Colonic mucosa (tissue), 4 donors: ENCODE results near the gene PRKN. TPM values are rescaled to one million over a fixed set of nuclear protein-coding genes. Genes with fewer than 3 reads are reported as not detected.

Experiments
- DNase-seq: peaks from one replicate; pipeline ENCODE4 v3.0.0-alpha.2; 2020
- H3K27ac ChIP-seq: fragments of 200-600 bp; one replicate; pipeline ENCODE4 v1.8.0; 2021
- H3K27me3 ChIP-seq: fragments of 200-600 bp; one replicate; pipeline ENCODE4 v1.8.0; 2021
- H3K36me3 ChIP-seq: fragments of 200-600 bp; one replicate; pipeline ENCODE4 v1.8.0; 2021
- H3K4me1 ChIP-seq: fragments of 200-600 bp; one replicate; pipeline ENCODE4 v1.8.0; 2021; ENCODE audit warnings: mild to moderate bottlenecking
- H3K4me3 ChIP-seq: fragments of 200-600 bp; one replicate; pipeline ENCODE4 v1.8.0; 2021
- H3K9ac ChIP-seq, 2 donors: one replicate each; pipeline ENCODE4 v1.7.0; 2013; ENCODE audit warnings: control low read depth in 2 of 2, low read depth in 2 of 2, low read length in 2 of 2
- H3K9me3 ChIP-seq: fragments of 200-600 bp; one replicate; pipeline ENCODE4 v1.8.0; 2021
- intact Hi-C: fragments of 100-400 bp; cut with DNase I; formaldehyde crosslinking; loops from one replicate; pipeline ENCODE4 v1.14.1; 2022
- total RNA-seq, 2 donors: library from RNA; stranded (reverse); fragmentation: NEBNext Ultra II Directional in 1 of 2; extraction: Animal tissue kit (Norgen Biotek cat#: 25700) in 1 of 2; gene quantifications; one replicate each; pipeline ENCODE4 v1.2.1, GENCODE V29; 2021
- TF ChIP-seq, protein P1 (sequence below): fragments of 200-600 bp; IDR thresholded peaks from one replicate; pipeline ENCODE4 v1.8.0; 2022; ENCODE audit warnings: antibody characterized with exemption, mild to moderate bottlenecking
- donor health status: healthy.
- donor health status: DM: no; HTN: no; CAD: no.
- donor health status: DM: no; HTN: no; CAD: no.

PRKN gene
- total RNA-seq, 2 donors from 2014 or later: 3.7 to 8.1 TPM

DNA sequence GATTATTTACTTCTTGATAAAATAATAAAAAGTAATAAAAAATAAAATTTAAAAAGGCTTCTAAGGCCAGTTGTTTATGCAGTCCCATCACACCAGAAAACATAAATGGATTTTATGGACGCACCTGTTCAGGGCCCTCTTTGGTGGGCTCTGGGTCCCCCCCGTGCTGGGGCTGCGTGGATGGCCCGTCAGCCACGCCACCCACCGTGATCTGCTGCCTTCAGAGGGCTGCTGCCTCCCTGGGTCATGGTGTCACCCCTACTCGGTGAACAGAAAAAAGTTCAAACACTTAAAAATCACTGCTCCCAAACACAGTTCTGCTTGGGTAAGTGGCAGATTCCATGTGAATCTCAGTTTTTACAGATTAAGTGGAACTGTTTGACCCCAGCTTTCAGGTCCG, 1006.1 kb downstream of the PRKN start:
- Histone ChIP-seq H3K27me3 (no peaks in the 10 kb centered on the region), H3K27ac (no peak overlapping the region), H3K4me3 (no peak overlapping the region), H3K9me3 (no peaks in the 10 kb centered on the region), H3K4me1 (no peaks in the 10 kb centered on the region), H3K36me3 (no peaks in the 10 kb centered on the region), H3K9ac (no peak overlapping the region)
- TF ChIP-seq, protein P1, sequence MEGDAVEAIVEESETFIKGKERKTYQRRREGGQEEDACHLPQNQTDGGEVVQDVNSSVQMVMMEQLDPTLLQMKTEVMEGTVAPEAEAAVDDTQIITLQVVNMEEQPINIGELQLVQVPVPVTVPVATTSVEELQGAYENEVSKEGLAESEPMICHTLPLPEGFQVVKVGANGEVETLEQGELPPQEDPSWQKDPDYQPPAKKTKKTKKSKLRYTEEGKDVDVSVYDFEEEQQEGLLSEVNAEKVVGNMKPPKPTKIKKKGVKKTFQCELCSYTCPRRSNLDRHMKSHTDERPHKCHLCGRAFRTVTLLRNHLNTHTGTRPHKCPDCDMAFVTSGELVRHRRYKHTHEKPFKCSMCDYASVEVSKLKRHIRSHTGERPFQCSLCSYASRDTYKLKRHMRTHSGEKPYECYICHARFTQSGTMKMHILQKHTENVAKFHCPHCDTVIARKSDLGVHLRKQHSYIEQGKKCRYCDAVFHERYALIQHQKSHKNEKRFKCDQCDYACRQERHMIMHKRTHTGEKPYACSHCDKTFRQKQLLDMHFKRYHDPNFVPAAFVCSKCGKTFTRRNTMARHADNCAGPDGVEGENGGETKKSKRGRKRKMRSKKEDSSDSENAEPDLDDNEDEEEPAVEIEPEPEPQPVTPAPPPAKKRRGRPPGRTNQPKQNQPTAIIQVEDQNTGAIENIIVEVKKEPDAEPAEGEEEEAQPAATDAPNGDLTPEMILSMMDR: no peak
- intact Hi-C loops: no loop called here
- no peak for DNase-seq

DNA sequence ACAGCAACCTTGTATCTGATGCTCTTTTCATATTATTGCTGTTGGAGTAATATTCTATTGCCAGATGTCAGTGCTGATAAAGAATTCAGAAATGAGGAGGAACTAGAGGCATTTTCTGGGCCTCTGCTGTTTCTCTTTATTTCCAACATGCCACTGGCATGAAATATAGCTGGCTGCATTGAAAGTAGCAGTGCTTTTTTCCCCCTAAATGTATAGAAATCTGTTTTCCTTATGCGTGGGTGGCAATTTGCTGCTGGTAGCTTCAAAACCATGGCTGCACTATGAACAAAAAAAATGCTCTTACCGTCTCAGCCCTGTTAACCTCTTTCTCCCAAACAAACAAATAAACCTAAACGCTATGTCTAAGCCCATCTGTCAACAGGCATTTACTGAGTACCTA, 1011.4 kb downstream of the PRKN start:
- no peaks in the 10 kb centered on the region for H3K9me3 ChIP-seq
- no peaks in the 10 kb centered on the region for H3K4me1 ChIP-seq
- H3K9ac ChIP-seq: no peak overlapping the region
- no peaks in the 10 kb centered on the region for H3K27me3 ChIP-seq
- no peak for DNase-seq
- no peak overlapping the region for H3K4me3 ChIP-seq
- intact Hi-C loops: no loop called here
- TF ChIP-seq, protein P1: no peak
- no peak overlapping the region for H3K27ac ChIP-seq
- no peaks in the 10 kb centered on the region for H3K36me3 ChIP-seq

DNA sequence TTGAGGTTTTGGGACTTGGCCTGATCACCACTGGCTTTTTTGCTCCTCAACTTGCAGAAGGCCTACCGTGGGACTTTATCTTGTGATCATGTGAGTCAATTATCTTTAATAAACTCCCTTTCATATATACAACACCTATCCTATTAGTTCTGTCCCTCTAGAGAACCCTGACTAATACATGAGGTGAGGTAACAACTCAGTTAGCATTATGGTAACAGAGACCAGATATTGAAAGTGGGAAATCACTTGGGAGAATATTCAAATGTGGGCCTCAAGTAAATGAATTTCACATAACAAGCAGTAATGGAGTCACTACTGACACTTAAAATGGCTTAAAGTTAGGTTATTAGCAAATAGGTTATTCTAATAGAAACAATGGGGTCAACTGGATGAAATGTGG, 1015.6 kb downstream of the PRKN start:
- no peak overlapping the region for H3K9ac ChIP-seq
- no peaks in the 10 kb centered on the region for H3K9me3 ChIP-seq
- intact Hi-C loops: no loop called here
- no peak overlapping the region for H3K4me3 ChIP-seq
- no peak overlapping the region for H3K27ac ChIP-seq
- no peak for DNase-seq
- no peaks in the 10 kb centered on the region for H3K4me1 ChIP-seq
- TF ChIP-seq, protein P1: no peak
- H3K36me3 ChIP-seq: no peaks in the 10 kb centered on the region
- no peaks in the 10 kb centered on the region for H3K27me3 ChIP-seq

DNA sequence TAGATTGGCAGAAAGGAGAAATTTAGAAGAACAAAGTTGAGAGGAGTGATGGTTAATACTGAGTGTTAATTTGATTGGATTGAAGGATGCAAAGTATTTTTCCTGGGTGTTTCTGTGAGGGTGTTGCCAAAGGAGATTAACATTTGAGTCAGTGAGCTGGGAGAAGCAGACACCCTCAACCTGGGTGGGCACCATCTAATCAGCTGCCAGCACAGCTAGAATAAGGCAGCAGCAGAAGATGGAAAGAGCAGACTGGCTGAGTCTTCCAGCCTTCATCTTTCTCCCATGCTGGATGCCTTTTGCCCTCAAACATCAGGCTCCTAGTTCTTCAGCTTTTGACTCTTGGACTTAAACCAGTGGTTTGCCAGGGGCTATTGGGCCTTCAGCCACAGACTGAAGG, 1016.1 kb downstream of the PRKN start:
- no peak overlapping the region for H3K9ac ChIP-seq
- no peaks in the 10 kb centered on the region for H3K9me3 ChIP-seq
- H3K27me3 ChIP-seq: no peaks in the 10 kb centered on the region
- no peaks in the 10 kb centered on the region for H3K36me3 ChIP-seq
- H3K27ac ChIP-seq: no peak overlapping the region
- TF ChIP-seq, protein P1: no peak
- intact Hi-C loops: no loop called here
- no peaks in the 10 kb centered on the region for H3K4me1 ChIP-seq
- no peak overlapping the region for H3K4me3 ChIP-seq
- DNase-seq: no peak

DNA sequence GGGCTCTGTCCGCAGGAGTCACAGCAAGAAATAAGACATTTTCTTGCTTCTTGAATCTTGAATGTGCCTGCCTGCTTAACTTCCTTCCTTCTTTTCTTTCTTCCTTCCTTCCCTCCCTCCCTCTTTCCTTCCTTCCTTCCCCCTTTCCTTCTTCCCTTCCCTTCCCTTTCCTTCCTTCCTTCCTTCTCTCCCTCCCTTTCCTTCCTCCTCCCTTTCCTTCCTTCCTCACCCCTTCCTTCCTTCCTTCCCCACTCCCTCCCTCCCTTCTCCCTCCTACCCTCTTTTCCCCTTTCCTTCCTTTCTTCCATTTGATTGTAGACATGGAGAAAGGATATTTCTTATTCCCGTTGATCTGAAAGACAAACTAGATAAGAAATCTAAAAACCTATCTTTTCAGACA, 1016.9 kb downstream of the PRKN start:
- Histone ChIP-seq H3K9ac (no peak overlapping the region), H3K36me3 (no peaks in the 10 kb centered on the region)

More for the DNA sequence above, 1016.9 kb downstream of the PRKN start:
- Histone ChIP-seq H3K9me3 (no peaks in the 10 kb centered on the region), H3K27ac (no peak overlapping the region), H3K4me1 (no peaks in the 10 kb centered on the region), H3K4me3 (no peak overlapping the region), H3K27me3 (no peaks in the 10 kb centered on the region)
- DNase-seq: no peak
- TF ChIP-seq, protein P1: no peak
- intact Hi-C loops: no loop called here
